Measurements from ENCODE around the gene P2RY6.

The P2RY6 gene

DNA sequence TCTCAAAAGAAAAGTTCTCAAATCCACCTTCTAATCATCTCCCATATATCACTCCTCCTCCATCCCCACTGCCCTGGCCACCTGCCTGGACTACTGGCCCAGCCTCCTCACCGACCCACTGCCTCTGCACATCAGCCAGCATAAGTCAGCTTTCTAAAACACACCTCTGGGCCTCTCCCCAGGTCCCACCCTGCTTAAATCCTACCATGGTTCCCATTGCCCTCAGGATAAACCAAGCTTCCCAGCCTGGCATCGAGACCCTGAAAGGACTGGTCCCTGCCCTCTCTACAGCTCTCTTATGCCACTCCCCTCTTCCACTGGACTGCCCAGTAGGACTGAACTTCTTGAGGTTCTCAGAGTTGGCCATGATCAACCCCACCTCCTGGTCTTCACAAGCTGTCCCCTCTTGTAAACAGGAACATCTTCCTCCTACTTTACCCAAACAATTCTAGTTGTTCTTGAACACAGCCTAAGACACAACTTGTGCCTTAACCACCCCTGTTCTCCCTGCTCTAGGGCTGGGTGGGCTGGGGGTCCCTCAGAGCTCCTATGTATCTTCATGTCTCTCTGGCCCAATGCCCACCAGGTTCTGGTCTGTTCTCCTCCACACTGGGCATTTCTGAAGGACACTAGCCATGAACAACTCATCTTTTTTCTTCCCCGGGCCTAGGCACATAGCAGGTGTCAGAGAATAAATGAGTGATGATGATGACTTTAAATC, 12.6 kb upstream of the P2RY6 start:
- no peaks in the 10 kb centered on the region for H3K36me3 ChIP-seq (ENCODE audit: control insufficient read depth, insufficient read depth, low read length)
- no peak overlapping the region for H3K27ac ChIP-seq
- H3K27me3 ChIP-seq (ENCODE audit: control insufficient read depth, insufficient read depth, low read length), result no peaks in the 10 kb centered on the region
- H3K4me3 ChIP-seq (ENCODE audit: low read depth, low read length), result no peak overlapping the region
- no peak overlapping the region for H3K9ac ChIP-seq
- H3K79me2 ChIP-seq, result no peaks in the 10 kb centered on the region
- H3K4me2 ChIP-seq (ENCODE audit: low read length), result no peak overlapping the region
- no peaks in the 10 kb centered on the region for H3K9me3 ChIP-seq (ENCODE audit: control insufficient read depth, low read length)
- no peak overlapping the region for H2AFZ ChIP-seq
- H3K4me1 ChIP-seq, result no peaks in the 10 kb centered on the region
- TF ChIP-seq, protein P1, sequence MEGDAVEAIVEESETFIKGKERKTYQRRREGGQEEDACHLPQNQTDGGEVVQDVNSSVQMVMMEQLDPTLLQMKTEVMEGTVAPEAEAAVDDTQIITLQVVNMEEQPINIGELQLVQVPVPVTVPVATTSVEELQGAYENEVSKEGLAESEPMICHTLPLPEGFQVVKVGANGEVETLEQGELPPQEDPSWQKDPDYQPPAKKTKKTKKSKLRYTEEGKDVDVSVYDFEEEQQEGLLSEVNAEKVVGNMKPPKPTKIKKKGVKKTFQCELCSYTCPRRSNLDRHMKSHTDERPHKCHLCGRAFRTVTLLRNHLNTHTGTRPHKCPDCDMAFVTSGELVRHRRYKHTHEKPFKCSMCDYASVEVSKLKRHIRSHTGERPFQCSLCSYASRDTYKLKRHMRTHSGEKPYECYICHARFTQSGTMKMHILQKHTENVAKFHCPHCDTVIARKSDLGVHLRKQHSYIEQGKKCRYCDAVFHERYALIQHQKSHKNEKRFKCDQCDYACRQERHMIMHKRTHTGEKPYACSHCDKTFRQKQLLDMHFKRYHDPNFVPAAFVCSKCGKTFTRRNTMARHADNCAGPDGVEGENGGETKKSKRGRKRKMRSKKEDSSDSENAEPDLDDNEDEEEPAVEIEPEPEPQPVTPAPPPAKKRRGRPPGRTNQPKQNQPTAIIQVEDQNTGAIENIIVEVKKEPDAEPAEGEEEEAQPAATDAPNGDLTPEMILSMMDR (IDR thresholded peaks at IDR 0.05), result no peak

DNA sequence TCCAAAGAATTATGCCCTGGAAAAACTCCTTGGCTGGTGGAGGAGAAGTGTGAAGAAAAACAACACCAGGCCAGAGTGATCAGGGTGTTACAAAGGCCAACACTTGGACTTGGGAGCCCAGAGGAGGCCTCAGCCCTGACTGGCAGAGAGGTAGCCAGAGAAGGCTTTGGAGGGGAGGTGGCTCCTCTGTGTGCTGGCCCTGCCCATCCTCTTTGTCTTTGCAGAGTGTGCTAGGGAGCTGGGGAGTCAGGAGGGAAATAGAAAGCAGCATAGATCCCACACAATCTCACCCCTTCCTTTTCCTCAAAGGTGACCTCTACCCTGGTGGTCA, 12.0 kb upstream of the P2RY6 start:
- Histone ChIP-seq H3K4me3 (ENCODE audit: low read depth, low read length) (no peak overlapping the region), H3K27me3 (ENCODE audit: control insufficient read depth, insufficient read depth, low read length) (no peaks in the 10 kb centered on the region), H3K4me1 (no peaks in the 10 kb centered on the region), H3K36me3 (ENCODE audit: control insufficient read depth, insufficient read depth, low read length) (no peaks in the 10 kb centered on the region), H3K9ac (no peak overlapping the region), H3K27ac (no peak overlapping the region), H3K9me3 (ENCODE audit: control insufficient read depth, low read length) (no peaks in the 10 kb centered on the region), H3K4me2 (ENCODE audit: low read length) (no peak overlapping the region), H2AFZ (no peak overlapping the region), H3K79me2 (no peaks in the 10 kb centered on the region)
- TF ChIP-seq, protein P1 (IDR thresholded peaks at IDR 0.05), result no peak

DNA sequence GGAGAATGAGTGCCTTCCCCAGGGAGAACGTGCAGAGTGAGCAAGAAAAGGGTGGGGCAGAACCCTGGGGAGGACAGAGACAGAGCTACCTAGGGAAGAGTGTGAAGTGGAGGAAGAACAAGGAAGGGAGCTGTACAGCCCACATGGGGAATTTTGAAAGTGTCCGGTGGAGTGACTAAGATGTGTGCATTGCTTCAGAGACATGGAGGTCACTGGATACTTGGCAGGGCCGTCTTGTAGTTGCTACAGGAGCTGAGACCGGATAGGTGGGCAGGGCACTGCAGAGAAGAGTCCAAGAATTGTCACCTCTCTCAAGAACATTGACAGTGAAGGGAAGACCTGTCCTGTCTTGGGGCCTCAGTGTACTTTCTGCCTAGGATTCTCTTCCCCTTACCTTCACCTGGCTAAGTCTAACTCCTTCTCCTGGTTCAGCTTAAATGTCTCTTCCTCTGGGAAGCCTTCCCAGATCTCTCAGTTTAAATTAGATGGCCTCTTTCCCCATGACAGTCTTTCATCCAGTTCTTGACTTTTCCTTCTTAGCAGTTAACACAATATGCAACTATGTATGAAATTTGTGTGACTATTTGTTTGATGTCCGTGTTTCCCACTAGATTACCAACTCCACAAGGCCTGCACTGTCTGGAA, 9.2 kb upstream of the P2RY6 start:
- H2AFZ ChIP-seq, result no peak overlapping the region
- H3K4me3 ChIP-seq (ENCODE audit: low read depth, low read length), result no peak overlapping the region
- H3K4me2 ChIP-seq (ENCODE audit: low read length), result no peak overlapping the region
- no peaks in the 10 kb centered on the region for H3K9me3 ChIP-seq (ENCODE audit: control insufficient read depth, low read length)
- TF ChIP-seq, protein P1 (IDR thresholded peaks at IDR 0.05), result no peak
- no peak overlapping the region for H3K27ac ChIP-seq
- no peaks in the 10 kb centered on the region for H3K27me3 ChIP-seq (ENCODE audit: control insufficient read depth, insufficient read depth, low read length)
- H3K4me1 ChIP-seq, result no peaks in the 10 kb centered on the region
- H3K36me3 ChIP-seq (ENCODE audit: control insufficient read depth, insufficient read depth, low read length), result no peaks in the 10 kb centered on the region
- no peaks in the 10 kb centered on the region for H3K79me2 ChIP-seq
- H3K9ac ChIP-seq, result no peak overlapping the region

DNA sequence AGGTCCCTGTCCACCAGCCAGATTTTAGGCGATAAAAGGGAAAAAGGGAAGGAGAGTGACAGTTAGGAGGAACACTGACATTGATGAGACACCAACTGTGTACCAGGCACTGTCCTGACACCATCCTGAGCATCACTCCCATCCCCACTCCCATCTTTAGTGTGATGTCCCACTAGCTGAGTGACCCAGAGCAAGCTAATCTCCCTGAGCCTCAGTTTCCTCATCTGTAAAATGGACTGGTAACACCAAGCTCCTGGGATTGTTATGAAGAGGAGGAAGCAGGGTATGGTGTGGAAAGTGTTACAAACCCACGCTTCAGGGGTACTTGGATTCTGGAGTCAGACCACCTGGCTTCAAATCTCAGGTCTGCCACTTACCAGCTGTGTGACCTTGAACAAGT, 8.5 kb upstream of the P2RY6 start:
- H3K9ac ChIP-seq, result no peak overlapping the region
- TF ChIP-seq, protein P1 (IDR thresholded peaks at IDR 0.05), result no peak
- H3K4me3 ChIP-seq (ENCODE audit: low read depth, low read length), result no peak overlapping the region
- H2AFZ ChIP-seq, result no peak overlapping the region
- no peaks in the 10 kb centered on the region for H3K36me3 ChIP-seq (ENCODE audit: control insufficient read depth, insufficient read depth, low read length)
- no peaks in the 10 kb centered on the region for H3K79me2 ChIP-seq
- H3K27ac ChIP-seq, result no peak overlapping the region
- H3K4me2 ChIP-seq (ENCODE audit: low read length), result no peak overlapping the region
- H3K9me3 ChIP-seq (ENCODE audit: control insufficient read depth, low read length), result no peaks in the 10 kb centered on the region
- no peaks in the 10 kb centered on the region for H3K4me1 ChIP-seq
- no peaks in the 10 kb centered on the region for H3K27me3 ChIP-seq (ENCODE audit: control insufficient read depth, insufficient read depth, low read length)

All from parathyroid adenoma (tissue), 2 donors.